Fibroblast of mammary gland (primary cell): ENCODE results near the gene FRMD4B.

Experiments used
- DNase-seq: peaks from one replicate; pipeline ENCODE4 v3.0.0-alpha.2; 2010; ENCODE audit warnings: low read depth
- H3K4me3 ChIP-seq: 2 replicates; pipeline ENCODE4 v1.5.1; 2011; ENCODE audit warnings: low read depth, mild to moderate bottlenecking, low read length, moderate library complexity; ENCODE audit not compliant: control insufficient read depth
- TF ChIP-seq, protein P1 (sequence below): conservative IDR thresholded peaks from 2 replicates; pipeline ENCODE4 v1.5.1; 2011; ENCODE audit warnings: low read depth, low read length, inconsistent platforms; ENCODE audit not compliant: control insufficient read depth, insufficient read depth

Gene FRMD4B

DNA sequence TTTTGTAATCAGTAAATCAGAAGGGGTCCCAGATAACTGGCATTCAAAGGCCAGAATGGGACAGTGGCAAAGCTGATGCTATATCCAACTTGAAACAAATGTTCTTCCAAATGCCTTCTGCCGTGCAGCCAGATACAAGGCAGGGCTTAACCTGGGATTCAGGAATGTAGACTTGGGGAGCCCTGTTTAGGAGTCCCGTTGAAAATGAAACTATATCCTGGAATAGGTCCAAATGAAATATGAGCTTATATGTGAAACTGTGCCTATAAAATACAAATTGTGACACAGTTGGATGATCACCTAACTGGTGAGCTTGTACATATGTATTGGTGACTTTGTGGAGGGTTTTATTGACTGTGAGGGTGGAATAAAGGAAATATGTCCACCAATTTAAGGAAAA, 28.7 kb downstream of the FRMD4B start:
- DNase-seq, result peak; percentile 5
- TF ChIP-seq, protein P1, sequence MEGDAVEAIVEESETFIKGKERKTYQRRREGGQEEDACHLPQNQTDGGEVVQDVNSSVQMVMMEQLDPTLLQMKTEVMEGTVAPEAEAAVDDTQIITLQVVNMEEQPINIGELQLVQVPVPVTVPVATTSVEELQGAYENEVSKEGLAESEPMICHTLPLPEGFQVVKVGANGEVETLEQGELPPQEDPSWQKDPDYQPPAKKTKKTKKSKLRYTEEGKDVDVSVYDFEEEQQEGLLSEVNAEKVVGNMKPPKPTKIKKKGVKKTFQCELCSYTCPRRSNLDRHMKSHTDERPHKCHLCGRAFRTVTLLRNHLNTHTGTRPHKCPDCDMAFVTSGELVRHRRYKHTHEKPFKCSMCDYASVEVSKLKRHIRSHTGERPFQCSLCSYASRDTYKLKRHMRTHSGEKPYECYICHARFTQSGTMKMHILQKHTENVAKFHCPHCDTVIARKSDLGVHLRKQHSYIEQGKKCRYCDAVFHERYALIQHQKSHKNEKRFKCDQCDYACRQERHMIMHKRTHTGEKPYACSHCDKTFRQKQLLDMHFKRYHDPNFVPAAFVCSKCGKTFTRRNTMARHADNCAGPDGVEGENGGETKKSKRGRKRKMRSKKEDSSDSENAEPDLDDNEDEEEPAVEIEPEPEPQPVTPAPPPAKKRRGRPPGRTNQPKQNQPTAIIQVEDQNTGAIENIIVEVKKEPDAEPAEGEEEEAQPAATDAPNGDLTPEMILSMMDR, result no peak
- H3K4me3 ChIP-seq, result no peak overlapping the region

DNA sequence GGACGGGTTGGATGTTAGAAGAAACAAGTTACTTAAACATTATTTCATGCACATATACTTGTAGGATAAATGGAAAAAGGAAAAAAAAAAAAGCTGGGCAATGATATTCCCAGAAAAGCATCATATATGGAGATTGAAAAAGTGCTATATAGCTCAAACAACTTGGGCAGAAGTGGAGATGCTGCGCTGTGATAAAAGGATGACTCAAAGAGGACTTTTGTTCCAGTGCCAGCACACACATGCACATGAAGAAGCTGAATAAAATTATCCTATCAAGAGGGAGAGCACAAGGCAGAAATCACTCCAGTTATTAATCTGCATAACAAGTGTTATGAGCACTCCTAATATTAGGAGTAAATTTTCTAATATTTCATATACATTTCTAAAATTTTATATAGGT, 30.9 kb downstream of the FRMD4B start:
- TF ChIP-seq, protein P1, result no peak
- DNase-seq, result peak; percentile 37
- no peak overlapping the region for H3K4me3 ChIP-seq

- TF ChIP-seq, protein P1, result no peak
- no peak for DNase-seq
- no peak overlapping the region for H3K4me3 ChIP-seq
Measured at GRCh38 chr3:69353503-69353902, 32.4 kb downstream of the FRMD4B start.

- DNase-seq, result no peak
- TF ChIP-seq, protein P1, result no peak
- H3K4me3 ChIP-seq, result no peak overlapping the region
Measured at GRCh38 chr3:69353088-69353478, 32.8 kb downstream of the FRMD4B start.

GRCh38 chr3:69352305-69353087, 33.4 kb downstream of the FRMD4B start:
- no peak for DNase-seq

GRCh38 chr3:69343875-69344274, 42.0 kb downstream of the FRMD4B start:
- TF ChIP-seq, protein P1, result no peak
- H3K4me3 ChIP-seq, result no peak overlapping the region
- peak; percentile 39 for DNase-seq

More at GRCh38 chr3:69352305-69353087, 33.4 kb downstream of the FRMD4B start:
- TF ChIP-seq, protein P1, result no peak
- H3K4me3 ChIP-seq, result no peak overlapping the region

- DNase-seq, result no peak
- TF ChIP-seq, protein P1, result no peak
- H3K4me3 ChIP-seq, result no peak overlapping the region
Measured at GRCh38 chr3:69342074-69342473, 43.8 kb downstream of the FRMD4B start.
